T-cell (primary cell): ENCODE measurements around the gene MINK1. TPM values are rescaled to one million over a fixed set of nuclear protein-coding genes. Genes with fewer than 3 reads are reported as not detected.
"Not testable (repeated sequence)": the region's sequence is repeated elsewhere in the genome, so short reads cannot be mapped to it uniquely, and the experiment has no call there.

ENCODE experiments used
- ATAC-seq, 4 experiments: fragments of 200-7000 bp in 3 of 4; fragments of 150-1000 bp in 1 of 4; cut with Tn5 transposase; replicated peaks in 1 of 4; 1 replicate in 3 of 4; 2 replicates in 1 of 4; pipeline ENCODE4 v1.10.0; 2021; ENCODE audit warnings: moderate library complexity in 3 of 4, mild to moderate bottlenecking in 2 of 4, moderate number of reproducible peaks in 1 of 4
- CTCF ChIA-PET, 2 donors: fragments of 300-600 bp; sonication (Branson Sonifier 250); formaldehyde crosslinking; loops; one replicate each; lab custom pipeline; 2022; ENCODE audit warnings: antibody characterized with exemption in 2 of 2; lab: Charles Lee
- POLR2A ChIA-PET, 2 donors: fragments of 300-600 bp; sonication (Branson Sonifier 250); formaldehyde crosslinking; loops; one replicate each; lab custom pipeline; 2022; ENCODE audit warnings: antibody characterized with exemption in 2 of 2; lab: Charles Lee
- DNase-seq, 35 experiments: peaks; one replicate each; pipeline versions ENCODE4 v3.0.0 to v3.0.0-alpha.2; 2013 to 2023
- H3K27ac ChIP-seq: one replicate; pipeline ENCODE4 v1.5.1; 2013; ENCODE audit warnings: low read length
- H3K27me3 ChIP-seq, 2 experiments: replicated peaks in 1 of 2; 1 replicate in 1 of 2; 2 replicates in 1 of 2; pipeline versions ENCODE4 v1.6.1 to v1.7.0; 2013; ENCODE audit warnings: low read length in 1 of 2, mixed read lengths in 1 of 2; ENCODE audit not compliant: control insufficient read depth in 2 of 2, insufficient read depth in 2 of 2; ENCODE audit errors: extremely low read depth in 1 of 2
- H3K36me3 ChIP-seq, 2 donors: 1 replicate in 1 of 2; 2 replicates in 1 of 2; pipeline versions ENCODE4 v1.6.1 to v1.7.0; 2013; ENCODE audit warnings: low read length in 1 of 2; ENCODE audit not compliant: control insufficient read depth in 2 of 2, insufficient read depth in 1 of 2; ENCODE audit errors: extremely low read depth in 1 of 2
- H3K4me1 ChIP-seq, 2 experiments: 1 replicate in 1 of 2; 2 replicates in 1 of 2; pipeline versions ENCODE4 v1.6.1 to v1.7.0; 2013; ENCODE audit warnings: low read length in 2 of 2, mixed read lengths in 1 of 2; ENCODE audit not compliant: insufficient read depth in 2 of 2, control insufficient read depth in 1 of 2; ENCODE audit errors: extremely low read depth in 1 of 2
- H3K4me3 ChIP-seq, 2 donors: 1 replicate in 1 of 2; 2 replicates in 1 of 2; pipeline versions ENCODE4 v1.5.1 to v1.7.0; 2013; ENCODE audit warnings: mild to moderate bottlenecking in 2 of 2, low read length in 1 of 2, moderate library complexity in 1 of 2; ENCODE audit not compliant: control insufficient read depth in 1 of 2; ENCODE audit errors: extremely low read depth in 1 of 2
- H3K9me3 ChIP-seq: 2 replicates; pipeline ENCODE4 v1.7.0; 2013
- H3K27ac Mint-ChIP-seq, 2 donors: one replicate each; pipeline ENCODE4 v1.8.0; 2020 to 2021; ENCODE audit warnings: mild to moderate bottlenecking in 2 of 2, mixed read lengths in 2 of 2
- H3K27me3 Mint-ChIP-seq, 2 donors: one replicate each; pipeline ENCODE4 v1.8.0; 2021 to 2022; ENCODE audit warnings: mixed read lengths in 2 of 2
- H3K36me3 Mint-ChIP-seq: one replicate; pipeline ENCODE4 v1.8.0; 2021; ENCODE audit warnings: mixed read lengths
- H3K4me1 Mint-ChIP-seq, 3 donors: one replicate each; pipeline ENCODE4 v1.8.0; 2020 to 2022; ENCODE audit warnings: mixed read lengths in 3 of 3, mild to moderate bottlenecking in 1 of 3
- H3K4me3 Mint-ChIP-seq, 3 donors: one replicate each; pipeline ENCODE4 v1.8.0; 2020 to 2022; ENCODE audit warnings: mild to moderate bottlenecking in 3 of 3, mixed read lengths in 3 of 3, moderate library complexity in 3 of 3
- H3K9me3 Mint-ChIP-seq, 3 donors: one replicate each; pipeline ENCODE4 v1.8.0; 2020 to 2022; ENCODE audit warnings: mixed read lengths in 3 of 3
- WGBS: methylation state at CpG from one replicate; pipeline ENCODE4 v1.1.5; 2013; ENCODE audit warnings: missing lambda C conversion rate; ENCODE audit not compliant: insufficient coverage; 5-methylcytosine and 5-hydroxymethylcytosine counted together
- total RNA-seq, 35 experiments: library from RNA in 6 of 35; stranded (reverse) in 6 of 35; fragments of 120-200 nt in 1 of 35; gene quantifications; one replicate each; pipeline versions ENCODE4 v1.2.1 to v1.2.4 and lab custom pipeline; 2013 to 2026

Gene MINK1
- total RNA-seq, 5 donors from 2014 or later (not counting 1 experiment from before 2014, with no cell fraction given), result 156 to 189 (median 164) TPM

DNA sequence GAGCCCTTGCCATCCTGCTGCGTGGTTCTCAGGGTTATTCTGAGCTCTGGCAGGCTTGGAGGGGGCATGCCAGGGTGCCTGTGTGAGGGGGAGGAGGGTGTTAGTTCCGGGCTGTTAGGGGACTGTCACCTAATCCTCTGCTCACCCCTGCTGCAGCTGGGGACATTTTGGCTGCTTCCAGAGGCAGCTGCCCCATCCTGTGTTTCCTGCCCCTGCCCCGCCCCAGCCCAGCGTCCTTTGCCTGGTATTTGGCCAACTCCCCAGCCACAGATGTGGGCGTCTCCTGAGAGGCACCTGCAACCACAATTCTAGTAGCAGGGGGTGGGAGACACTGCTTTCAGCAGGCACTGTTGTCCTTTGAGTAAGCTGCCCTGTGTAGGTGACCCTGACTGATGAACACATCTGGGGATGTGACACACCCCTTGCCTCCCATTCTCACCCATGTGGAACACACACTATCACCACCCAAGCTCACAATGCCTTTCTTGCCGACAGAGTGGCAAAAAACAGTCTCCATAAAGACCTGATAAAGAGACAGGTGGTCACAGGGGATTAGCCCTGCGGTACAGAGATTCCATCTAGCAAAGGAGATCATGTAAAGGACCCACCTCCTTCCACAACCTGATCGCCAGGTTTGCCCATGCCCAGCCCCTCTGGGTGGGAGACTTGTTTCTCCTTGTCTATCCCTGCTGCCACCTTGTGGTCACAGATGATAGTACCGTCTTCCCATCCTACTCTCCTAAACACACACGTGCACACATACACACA lies 70.1 kb downstream of the MINK1 start, which contains the start of gene CHRNE:
CHRNE (minus strand) TSS at position 48 of the 768 bp plus-strand sequence; CDS start at position 13, 35 bp downstream.
- Mint-ChIP-seq H3K27me3 (no peaks in the 10 kb centered on the region), H3K9me3 (no peaks in the 10 kb centered on the region), H3K27ac (peak within 1 kb of the TSS; percentile 34 to 40), H3K4me3 (peak within 1 kb of the TSS; percentile 21 to 67 (median 22)), H3K36me3 (no peaks in the 10 kb centered on the region), H3K4me1 (peaks cover 36 to 45% (median 38%) of the 10 kb centered on the region in 3 donors)
- CTCF ChIA-PET, result interaction anchor here in 1 of 2 donors (1.1 to 1.3 kb wide), 2 partner anchors 64 to 114 kb away, joined by 3 to 9 read pairs; partner anchors contain the start of gene SPAG7
- Histone ChIP-seq H3K36me3 (no peaks in the 10 kb centered on the region), H3K27ac (peak within 1 kb of the TSS; percentile 65), H3K9me3 (no peaks in the 10 kb centered on the region), H3K27me3 (peaks cover 0 to 28% of the 10 kb centered on the region in 2 experiments), H3K4me1 (peaks cover 14 to 60% of the 10 kb centered on the region in 2 experiments), H3K4me3 (no peak within 1 kb of the TSS)
- ATAC-seq (peak; percentile 19 to 43 (median 40)), DNase-seq (peak in 34 of 35 experiments; percentile 48 to 91 (median 70))
- WGBS, result 9% methylated on average over 8 of the region's 10 CpGs
- POLR2A ChIA-PET, result interaction anchor here in 1 of 2 donors (1.4 kb wide), 1 partner anchor 37 kb away, joined by 5 read pairs; the partner anchor contains the start of genes RNF167 and SLC25A11

GRCh38 chr17:4906642-4907041 lies 73.5 kb downstream of the MINK1 start:
- H3K27me3 Mint-ChIP-seq, H3K4me3 Mint-ChIP-seq, CTCF ChIA-PET, H3K27me3 ChIP-seq, H3K36me3 Mint-ChIP-seq, H3K4me3 ChIP-seq, H3K9me3 Mint-ChIP-seq, H3K9me3 ChIP-seq, H3K27ac ChIP-seq, H3K36me3 ChIP-seq, DNase-seq, POLR2A ChIA-PET, H3K27ac Mint-ChIP-seq, ATAC-seq: not testable (repeated sequence)
- H3K4me1 ChIP-seq, result peaks cover 10 to 45% of the 10 kb centered on the region in 2 experiments
- peaks cover 17 to 20% (median 18%) of the 10 kb centered on the region in 3 donors for H3K4me1 Mint-ChIP-seq

GRCh38 chr17:4908301-4908700 lies 75.2 kb downstream of the MINK1 start:
- H3K4me3 Mint-ChIP-seq, result no peak overlapping the region
- no peaks in the 10 kb centered on the region for H3K9me3 ChIP-seq
- H3K36me3 ChIP-seq, result no peaks in the 10 kb centered on the region
- no peaks in the 10 kb centered on the region for H3K27me3 ChIP-seq
- no peak overlapping the region for H3K27ac Mint-ChIP-seq
- H3K27ac ChIP-seq, result no peak overlapping the region
- no peaks in the 10 kb centered on the region for H3K36me3 Mint-ChIP-seq
- H3K9me3 Mint-ChIP-seq, result no peaks in the 10 kb centered on the region
- H3K4me3 ChIP-seq, result no peak overlapping the region
- ATAC-seq (peak; percentile 24 to 58 (median 41)), DNase-seq (no peak)
- 56% methylated on average over 7 of the region's 10 CpGs for WGBS
- CTCF ChIA-PET, result interaction anchor here in 1 of 2 donors (0.6 to 1.8 kb wide), 3 partner anchors 59 to 146 kb away, joined by 3 to 15 read pairs (median 4); partner anchors contain the start of gene SPAG7
- H3K4me1 ChIP-seq, result peaks cover 8 to 29% of the 10 kb centered on the region in 2 experiments
- POLR2A ChIA-PET, result interaction anchor here in 1 of 2 donors (0.6 kb wide), 1 partner anchor 59 kb away, joined by 4 read pairs; the partner anchor contains the start of gene SPAG7
- H3K4me1 Mint-ChIP-seq, result peaks cover 4 to 6% (median 4%) of the 10 kb centered on the region in 3 donors
- no peaks in the 10 kb centered on the region for H3K27me3 Mint-ChIP-seq

DNA sequence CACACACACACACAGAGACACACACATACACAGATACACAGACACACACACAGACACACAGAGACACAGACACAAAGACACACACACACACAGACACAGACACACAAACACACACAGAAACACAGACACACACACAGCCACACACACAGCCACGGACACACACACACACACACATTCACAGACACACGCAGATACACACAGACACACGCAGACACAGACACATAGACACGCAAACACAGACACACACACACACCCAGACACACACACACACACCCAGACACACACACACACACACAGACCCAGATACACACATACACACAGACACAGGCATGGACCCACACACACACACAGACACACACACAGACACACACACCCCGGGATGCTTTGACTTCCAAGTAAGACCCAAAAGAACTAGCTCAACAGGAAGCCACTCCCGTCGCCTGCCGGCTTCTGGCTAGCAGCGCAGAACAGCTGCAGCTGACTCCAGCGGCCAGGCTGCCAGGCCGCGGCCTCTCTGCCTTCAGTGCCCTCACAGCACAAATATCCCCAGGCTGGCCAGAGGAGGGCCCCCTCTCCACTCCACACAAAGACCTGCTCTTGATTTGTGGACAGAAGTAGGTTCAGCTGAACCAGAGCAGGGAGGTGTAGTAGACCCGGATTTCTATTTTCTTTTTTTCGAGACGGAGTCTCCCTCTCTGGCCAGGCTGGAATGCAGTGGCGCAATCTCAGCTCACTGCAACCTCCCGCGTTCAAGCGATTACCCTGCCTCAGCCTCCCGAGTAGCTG lies 75.8 kb downstream of the MINK1 start:
- no peaks in the 10 kb centered on the region for H3K36me3 Mint-ChIP-seq
- CTCF ChIA-PET, result interaction anchor here (0.5 to 1.8 kb wide), 9 partner anchors 11 to 153 kb away, joined by 3 to 15 read pairs (median 3); partner anchors contain the start of genes RNF167 (in 1 of the 2), SLC25A11 (in 1 of the 2) and SPAG7 (in 1 of the 2)
- no peaks in the 10 kb centered on the region for H3K36me3 ChIP-seq
- POLR2A ChIA-PET, result interaction anchor here in 1 of 2 donors (0.6 to 0.7 kb wide), 2 partner anchors 59 to 100 kb away, joined by 4 read pairs; partner anchors contain the start of gene SPAG7
- ATAC-seq, result peak; percentile 80 to 94 (median 90)
- no peak overlapping the region for H3K4me3 ChIP-seq
- H3K27ac ChIP-seq, result peak overlapping the region; percentile 3
- peak; percentile 48 to 80 (median 64) for DNase-seq
- H3K27me3 ChIP-seq, result no peaks in the 10 kb centered on the region
- no peak overlapping the region for H3K27ac Mint-ChIP-seq
- no peak overlapping the region for H3K4me3 Mint-ChIP-seq
- 36% methylated on average over 12 of the region's 20 CpGs for WGBS
- no peaks in the 10 kb centered on the region for H3K27me3 Mint-ChIP-seq
- peaks cover 6 to 23% of the 10 kb centered on the region in 2 experiments for H3K4me1 ChIP-seq
- no peaks in the 10 kb centered on the region for H3K9me3 ChIP-seq
- no peaks in the 10 kb centered on the region for H3K4me1 Mint-ChIP-seq
- no peaks in the 10 kb centered on the region for H3K9me3 Mint-ChIP-seq

DNA sequence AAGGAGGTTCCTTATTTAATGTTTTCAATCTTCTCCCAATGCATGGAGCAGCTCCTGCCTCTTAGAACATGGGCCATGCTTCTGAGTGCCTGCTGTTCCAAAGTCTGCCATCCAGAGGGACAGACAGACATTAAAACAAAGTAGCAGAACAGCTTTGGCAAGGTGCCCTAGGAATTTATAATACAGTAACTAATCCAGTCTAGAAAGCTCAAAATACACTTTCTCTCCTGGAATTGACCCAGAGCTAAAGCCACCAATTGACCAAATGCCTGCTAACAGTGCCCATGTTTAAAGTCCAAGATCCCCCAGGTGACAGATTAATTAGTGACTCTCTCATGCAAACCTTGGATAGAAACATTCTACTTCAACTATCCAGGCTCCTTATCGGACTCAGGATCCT lies 80.9 kb downstream of the MINK1 start:
- Mint-ChIP-seq H3K36me3 (no peaks in the 10 kb centered on the region), H3K27me3 (no peaks in the 10 kb centered on the region), H3K4me3 (no peak overlapping the region), H3K27ac (no peak overlapping the region), H3K9me3 (no peaks in the 10 kb centered on the region), H3K4me1 (no peaks in the 10 kb centered on the region)
- peaks cover 2 to 10% of the 10 kb centered on the region in 2 experiments for H3K4me1 ChIP-seq
- H3K27ac ChIP-seq, result no peak overlapping the region
- POLR2A ChIA-PET, result no interaction called here
- CTCF ChIA-PET, result interaction anchor here in 1 of 2 donors (0.6 kb wide), 1 partner anchor 400 kb away, joined by 4 read pairs; no protein-coding TSS in a partner anchor
- no peaks in the 10 kb centered on the region for H3K27me3 ChIP-seq
- WGBS, result no CpG with 5 or more reads among the region's 1 CpG
- no peaks in the 10 kb centered on the region for H3K36me3 ChIP-seq
- no peaks in the 10 kb centered on the region for H3K9me3 ChIP-seq
- DNase-seq, result no peak
- no peak overlapping the region for H3K4me3 ChIP-seq
- no peak for ATAC-seq

DNA sequence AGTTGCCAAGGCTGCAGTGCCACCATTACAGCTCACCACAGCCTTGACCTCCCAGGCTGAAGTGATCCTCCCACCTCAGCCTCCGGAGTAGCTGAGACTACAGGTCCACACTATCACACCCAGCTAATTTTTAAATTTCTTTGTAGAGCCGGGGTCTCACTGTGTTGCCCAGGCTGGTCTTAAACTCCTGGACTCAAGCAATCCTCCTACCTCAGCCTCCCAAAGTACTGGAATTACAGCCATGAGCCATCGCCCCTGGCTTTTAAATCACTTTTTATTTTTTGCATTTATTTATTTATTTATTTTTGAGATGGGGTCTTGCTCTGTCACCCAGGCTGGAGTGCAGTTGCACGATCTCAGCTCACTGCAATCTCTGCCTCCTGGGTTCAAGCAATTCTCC lies 81.4 kb downstream of the MINK1 start:
- H3K27ac Mint-ChIP-seq, DNase-seq, H3K27ac ChIP-seq, H3K9me3 ChIP-seq, H3K4me3 Mint-ChIP-seq, H3K36me3 ChIP-seq, H3K27me3 Mint-ChIP-seq, H3K4me1 ChIP-seq, CTCF ChIA-PET, H3K4me1 Mint-ChIP-seq, H3K4me3 ChIP-seq, H3K27me3 ChIP-seq, H3K9me3 Mint-ChIP-seq, H3K36me3 Mint-ChIP-seq, ATAC-seq: not testable (repeated sequence)
- POLR2A ChIA-PET, result interaction anchor here in 1 of 2 donors (0.5 kb wide), 1 partner anchor 9 kb away, joined by 10 read pairs; no protein-coding TSS in a partner anchor
- 100% methylated on average over 1 of the region's 4 CpGs for WGBS
